ENCODE results near the gene ERN1.

ERN1 gene

GRCh38 chr17:64115822-64116534 is 14.0 kb downstream of the ERN1 start:
- DNase-seq, result no peak
- TF ChIP-seq CTCF (IDR thresholded peaks at IDR 0.05; ENCODE audit: low read depth, low read length), result no peak
- Histone ChIP-seq H3K4me1 (peaks cover 4% of the 10 kb centered on the region; the same call in 1 of the 2 replicates), H3K9me3 (no peaks in the 10 kb centered on the region), H3K4me3 (ENCODE audit: low read depth, low read length) (no peak overlapping the region), H3K36me3 (no peaks in the 10 kb centered on the region), H3K27me3 (no peaks in the 10 kb centered on the region)

- DNase-seq, result no peak
- H3K27me3 ChIP-seq, result no peaks in the 10 kb centered on the region
- no peaks in the 10 kb centered on the region for H3K36me3 ChIP-seq
- no peak for TF ChIP-seq CTCF (IDR thresholded peaks at IDR 0.05; ENCODE audit: low read depth, low read length)
- no peaks in the 10 kb centered on the region for H3K9me3 ChIP-seq
- H3K4me1 ChIP-seq, result peaks cover 4% of the 10 kb centered on the region; the same call in 1 of the 2 replicates
- no peak overlapping the region for H3K4me3 ChIP-seq (ENCODE audit: low read depth, low read length)
Observed at GRCh38 chr17:64115043-64115698, 14.8 kb downstream of the ERN1 start.

GRCh38 chr17:64113006-64113405 is 16.9 kb downstream of the ERN1 start:
- TF ChIP-seq CTCF (IDR thresholded peaks at IDR 0.05; ENCODE audit: low read depth, low read length), result no peak
- no peak for DNase-seq
- H3K4me3 ChIP-seq (ENCODE audit: low read depth, low read length), result no peak overlapping the region

DNA sequence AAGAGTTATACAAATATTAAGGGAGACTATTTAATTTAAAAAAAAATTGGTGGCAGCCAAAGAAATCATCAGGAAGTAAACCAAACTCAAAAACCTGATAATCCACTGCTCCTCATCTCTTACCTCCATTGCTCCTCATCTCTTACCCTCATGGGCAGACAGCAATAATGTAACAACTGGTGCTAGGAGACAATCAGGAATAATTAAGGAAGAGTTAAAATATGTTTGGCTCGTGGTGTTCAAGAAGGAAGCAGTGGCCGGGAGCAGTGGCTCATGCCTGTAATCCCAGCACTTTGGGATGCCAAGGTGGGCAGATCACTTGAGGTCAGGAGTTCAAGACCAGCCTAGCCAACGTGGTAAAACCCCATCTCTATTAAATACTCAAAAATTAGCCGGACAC is 18.1 kb downstream of the ERN1 start:
- no peak overlapping the region for H3K4me3 ChIP-seq (ENCODE audit: low read depth, low read length)
- H3K4me1 ChIP-seq, result no peaks in the 10 kb centered on the region
- H3K27me3 ChIP-seq, result no peaks in the 10 kb centered on the region
- DNase-seq, result no peak
- no peaks in the 10 kb centered on the region for H3K9me3 ChIP-seq
- no peaks in the 10 kb centered on the region for H3K36me3 ChIP-seq
- TF ChIP-seq CTCF (IDR thresholded peaks at IDR 0.05; ENCODE audit: low read depth, low read length), result no peak

More at GRCh38 chr17:64113006-64113405, 16.9 kb downstream of the ERN1 start:
- no peaks in the 10 kb centered on the region for H3K4me1 ChIP-seq
- H3K27me3 ChIP-seq, result no peaks in the 10 kb centered on the region
- no peaks in the 10 kb centered on the region for H3K9me3 ChIP-seq
- H3K36me3 ChIP-seq, result no peaks in the 10 kb centered on the region

DNA sequence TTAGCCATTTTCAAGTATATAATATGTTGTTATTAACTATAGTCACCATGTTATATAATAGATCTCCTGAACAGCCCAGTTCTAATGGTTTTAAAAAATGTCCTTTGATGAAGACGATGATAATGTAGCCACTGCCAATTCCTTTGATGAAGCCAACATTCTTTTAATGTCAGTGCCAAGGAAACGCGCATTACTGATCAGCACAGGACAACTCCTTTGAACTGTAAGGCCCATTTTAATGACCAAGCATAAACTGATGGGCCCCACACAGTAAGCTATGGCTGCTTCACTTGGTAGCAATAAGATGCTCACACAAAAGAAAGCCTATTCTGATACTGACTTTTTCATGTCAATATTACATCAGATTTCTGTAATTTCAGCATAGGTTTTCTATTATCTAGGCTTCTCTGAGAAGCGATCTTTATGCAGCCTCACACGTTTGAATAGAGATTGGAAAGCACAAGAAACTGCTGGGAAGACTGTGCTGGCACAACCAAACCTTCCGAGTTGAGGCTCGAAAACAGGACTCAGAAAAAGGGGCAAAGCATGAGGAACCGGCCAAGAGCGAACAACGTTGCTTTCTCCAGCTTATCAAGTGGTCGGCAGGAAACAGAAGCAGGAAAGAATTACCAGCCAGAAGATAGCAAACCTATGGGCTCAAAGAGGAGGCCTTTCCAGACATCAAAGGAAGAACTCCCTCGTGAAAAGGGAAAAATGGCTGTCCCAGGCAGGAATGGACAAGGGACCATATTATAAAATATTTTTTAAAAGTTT is 19.4 kb downstream of the ERN1 start:
- no peak for DNase-seq
- H3K4me3 ChIP-seq (ENCODE audit: low read depth, low read length), result no peak overlapping the region

More for the DNA sequence above, 19.4 kb downstream of the ERN1 start:
- H3K4me1 ChIP-seq, result no peaks in the 10 kb centered on the region
- no peak for TF ChIP-seq CTCF (IDR thresholded peaks at IDR 0.05; ENCODE audit: low read depth, low read length)
- H3K9me3 ChIP-seq, result no peaks in the 10 kb centered on the region
- no peaks in the 10 kb centered on the region for H3K36me3 ChIP-seq
- no peaks in the 10 kb centered on the region for H3K27me3 ChIP-seq

Measured in BE2C (cell line).